NT2/D1 (cell line): ENCODE measurements around the gene ATP12A.

ENCODE experiments used
- DNase-seq: peaks from one replicate; pipeline ENCODE4 v3.0.0-alpha.2; 2011; ENCODE audit warnings: low read depth, low spot score
- H3K27me3 ChIP-seq: 2 replicates; pipeline ENCODE4 v1.6.0; 2011; ENCODE audit warnings: mild to moderate bottlenecking; ENCODE audit not compliant: insufficient read length, insufficient read depth
- H3K36me3 ChIP-seq: 2 replicates; pipeline ENCODE4 v1.6.1; 2011; ENCODE audit warnings: mild to moderate bottlenecking, low read length, mixed read lengths; ENCODE audit not compliant: insufficient read depth, insufficient read length
- H3K4me1 ChIP-seq: 2 replicates; pipeline ENCODE4 v1.5.1; 2011; ENCODE audit not compliant: insufficient read depth, insufficient read length
- H3K4me3 ChIP-seq: 2 replicates; pipeline ENCODE4 v1.5.1; 2011; ENCODE audit warnings: low read depth; ENCODE audit not compliant: insufficient read length
- H3K9ac ChIP-seq: 2 replicates; pipeline ENCODE4 v1.6.0; 2011; ENCODE audit warnings: low read depth; ENCODE audit not compliant: insufficient read length
- H3K9me3 ChIP-seq: 2 replicates; pipeline ENCODE4 v1.5.1; 2011; ENCODE audit warnings: mild to moderate bottlenecking, low read length; ENCODE audit not compliant: insufficient read depth
- SUZ12 ChIP-seq: IDR thresholded peaks from 2 replicates; pipeline ENCODE4 v1.6.1; 2011; ENCODE audit not compliant: insufficient read length, insufficient read depth; ENCODE audit errors: extremely low read depth
- YY1 ChIP-seq: IDR thresholded peaks from 2 replicates; pipeline ENCODE4 v1.6.1; 2011; ENCODE audit not compliant: insufficient read length, insufficient read depth
- ZNF274 ChIP-seq: IDR thresholded peaks from 2 replicates; pipeline ENCODE4 v1.6.1; 2011; ENCODE audit warnings: mild to moderate bottlenecking, low read depth, low read length

ATP12A gene

GRCh38 chr13:24692561-24692960 is 12.4 kb downstream of the ATP12A start:
- Histone ChIP-seq H3K9ac (no peak overlapping the region), H3K27me3 (no peaks in the 10 kb centered on the region), H3K9me3 (no peaks in the 10 kb centered on the region), H3K4me1 (peaks cover 2% of the 10 kb centered on the region), H3K4me3 (no peak overlapping the region), H3K36me3 (no peaks in the 10 kb centered on the region)
- TF ChIP-seq YY1 (no peak), SUZ12 (no peak), ZNF274 (no peak)
- DNase-seq = no peak

GRCh38 chr13:24693862-24694471 is 13.8 kb downstream of the ATP12A start:
- no peaks in the 10 kb centered on the region for H3K4me1 ChIP-seq
- no peak for DNase-seq
- no peak for TF ChIP-seq SUZ12

GRCh38 chr13:24694907-24695306 is 14.7 kb downstream of the ATP12A start:
- TF ChIP-seq SUZ12 (no peak), YY1 (no peak), ZNF274 (no peak)
- H3K4me3 ChIP-seq = no peak overlapping the region
- no peaks in the 10 kb centered on the region for H3K4me1 ChIP-seq
- no peaks in the 10 kb centered on the region for H3K9me3 ChIP-seq
- H3K27me3 ChIP-seq = no peaks in the 10 kb centered on the region
- DNase-seq = no peak
- H3K9ac ChIP-seq = no peak overlapping the region
- H3K36me3 ChIP-seq = no peaks in the 10 kb centered on the region

More at GRCh38 chr13:24693862-24694471, 13.8 kb downstream of the ATP12A start:
- H3K9ac ChIP-seq = peak overlapping the region; percentile 32
- no peaks in the 10 kb centered on the region for H3K9me3 ChIP-seq
- no peaks in the 10 kb centered on the region for H3K36me3 ChIP-seq
- no peak overlapping the region for H3K4me3 ChIP-seq
- H3K27me3 ChIP-seq = no peaks in the 10 kb centered on the region

GRCh38 chr13:24698686-24699085 is 18.5 kb downstream of the ATP12A start:
- TF ChIP-seq ZNF274 = no peak

GRCh38 chr13:24699541-24699940 is 19.3 kb downstream of the ATP12A start:
- no peaks in the 10 kb centered on the region for H3K9me3 ChIP-seq
- no peaks in the 10 kb centered on the region for H3K4me1 ChIP-seq
- TF ChIP-seq YY1 = no peak
- no peak for TF ChIP-seq SUZ12
- no peak for TF ChIP-seq ZNF274
- no peak for DNase-seq
- no peak overlapping the region for H3K9ac ChIP-seq
- no peaks in the 10 kb centered on the region for H3K27me3 ChIP-seq
- no peak overlapping the region for H3K4me3 ChIP-seq
- H3K36me3 ChIP-seq = no peaks in the 10 kb centered on the region

More at GRCh38 chr13:24698686-24699085, 18.5 kb downstream of the ATP12A start:
- Histone ChIP-seq H3K27me3 (no peaks in the 10 kb centered on the region), H3K9me3 (no peaks in the 10 kb centered on the region), H3K36me3 (no peaks in the 10 kb centered on the region), H3K9ac (no peak overlapping the region), H3K4me1 (no peaks in the 10 kb centered on the region), H3K4me3 (no peak overlapping the region)
- no peak for DNase-seq

GRCh38 chr13:24700539-24700938 is 20.3 kb downstream of the ATP12A start:
- Histone ChIP-seq H3K9ac (no peak overlapping the region), H3K4me3 (no peak overlapping the region), H3K27me3 (no peaks in the 10 kb centered on the region), H3K36me3 (no peaks in the 10 kb centered on the region), H3K4me1 (no peaks in the 10 kb centered on the region), H3K9me3 (no peaks in the 10 kb centered on the region)
- TF ChIP-seq SUZ12 = no peak
- TF ChIP-seq ZNF274 = no peak
- TF ChIP-seq YY1 = no peak
- no peak for DNase-seq

GRCh38 chr13:24706886-24707585 is 26.8 kb downstream of the ATP12A start:
- no peak for TF ChIP-seq SUZ12
- no peak for TF ChIP-seq ZNF274
- no peak for TF ChIP-seq YY1
- no peak overlapping the region for H3K9ac ChIP-seq
- H3K27me3 ChIP-seq = no peaks in the 10 kb centered on the region
- H3K9me3 ChIP-seq = no peaks in the 10 kb centered on the region
- no peak for DNase-seq
- no peaks in the 10 kb centered on the region for H3K4me1 ChIP-seq
- H3K36me3 ChIP-seq = no peaks in the 10 kb centered on the region
- H3K4me3 ChIP-seq = no peak overlapping the region
